ENCODE measurements around the gene RANGRF. TPM values are rescaled to one million over a fixed set of nuclear protein-coding genes. Genes with fewer than 3 reads are reported as not detected.
A peak's percentile ranks its signal among the peaks of the same experiment; 100 is the strongest.

RANGRF gene
- total RNA-seq, 4 donors from 2014 or later: 7.8 to 15.4 (median 12.6) TPM

GRCh38 chr17:8312726-8313600 lies 24.5 kb downstream of the RANGRF start:
- DNase-seq: no peak
- 50 to 56% methylated on average over 1 to 3 of the region's 16 CpGs for WGBS, 2 donors
- H3K27me3 ChIP-seq: peaks cover 0 to 76% (median 3%) of the 10 kb centered on the region in 4 donors
- TF ChIP-seq POLR2A (IDR thresholded peaks at IDR 0.05): no peak
- TF ChIP-seq, protein P1, sequence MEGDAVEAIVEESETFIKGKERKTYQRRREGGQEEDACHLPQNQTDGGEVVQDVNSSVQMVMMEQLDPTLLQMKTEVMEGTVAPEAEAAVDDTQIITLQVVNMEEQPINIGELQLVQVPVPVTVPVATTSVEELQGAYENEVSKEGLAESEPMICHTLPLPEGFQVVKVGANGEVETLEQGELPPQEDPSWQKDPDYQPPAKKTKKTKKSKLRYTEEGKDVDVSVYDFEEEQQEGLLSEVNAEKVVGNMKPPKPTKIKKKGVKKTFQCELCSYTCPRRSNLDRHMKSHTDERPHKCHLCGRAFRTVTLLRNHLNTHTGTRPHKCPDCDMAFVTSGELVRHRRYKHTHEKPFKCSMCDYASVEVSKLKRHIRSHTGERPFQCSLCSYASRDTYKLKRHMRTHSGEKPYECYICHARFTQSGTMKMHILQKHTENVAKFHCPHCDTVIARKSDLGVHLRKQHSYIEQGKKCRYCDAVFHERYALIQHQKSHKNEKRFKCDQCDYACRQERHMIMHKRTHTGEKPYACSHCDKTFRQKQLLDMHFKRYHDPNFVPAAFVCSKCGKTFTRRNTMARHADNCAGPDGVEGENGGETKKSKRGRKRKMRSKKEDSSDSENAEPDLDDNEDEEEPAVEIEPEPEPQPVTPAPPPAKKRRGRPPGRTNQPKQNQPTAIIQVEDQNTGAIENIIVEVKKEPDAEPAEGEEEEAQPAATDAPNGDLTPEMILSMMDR (IDR thresholded peaks at IDR 0.05): no peak
- H3K36me3 ChIP-seq: no peaks in the 10 kb centered on the region
- H3K9me3 ChIP-seq: no peaks in the 10 kb centered on the region
- H3K27ac ChIP-seq: no peak overlapping the region
- intact Hi-C loops (cut with DNase I): no loop called here
- no peak overlapping the region for H3K4me3 ChIP-seq
- peaks cover 8 to 23% (median 9%) of the 10 kb centered on the region in 3 donors for H3K4me1 ChIP-seq

DNA sequence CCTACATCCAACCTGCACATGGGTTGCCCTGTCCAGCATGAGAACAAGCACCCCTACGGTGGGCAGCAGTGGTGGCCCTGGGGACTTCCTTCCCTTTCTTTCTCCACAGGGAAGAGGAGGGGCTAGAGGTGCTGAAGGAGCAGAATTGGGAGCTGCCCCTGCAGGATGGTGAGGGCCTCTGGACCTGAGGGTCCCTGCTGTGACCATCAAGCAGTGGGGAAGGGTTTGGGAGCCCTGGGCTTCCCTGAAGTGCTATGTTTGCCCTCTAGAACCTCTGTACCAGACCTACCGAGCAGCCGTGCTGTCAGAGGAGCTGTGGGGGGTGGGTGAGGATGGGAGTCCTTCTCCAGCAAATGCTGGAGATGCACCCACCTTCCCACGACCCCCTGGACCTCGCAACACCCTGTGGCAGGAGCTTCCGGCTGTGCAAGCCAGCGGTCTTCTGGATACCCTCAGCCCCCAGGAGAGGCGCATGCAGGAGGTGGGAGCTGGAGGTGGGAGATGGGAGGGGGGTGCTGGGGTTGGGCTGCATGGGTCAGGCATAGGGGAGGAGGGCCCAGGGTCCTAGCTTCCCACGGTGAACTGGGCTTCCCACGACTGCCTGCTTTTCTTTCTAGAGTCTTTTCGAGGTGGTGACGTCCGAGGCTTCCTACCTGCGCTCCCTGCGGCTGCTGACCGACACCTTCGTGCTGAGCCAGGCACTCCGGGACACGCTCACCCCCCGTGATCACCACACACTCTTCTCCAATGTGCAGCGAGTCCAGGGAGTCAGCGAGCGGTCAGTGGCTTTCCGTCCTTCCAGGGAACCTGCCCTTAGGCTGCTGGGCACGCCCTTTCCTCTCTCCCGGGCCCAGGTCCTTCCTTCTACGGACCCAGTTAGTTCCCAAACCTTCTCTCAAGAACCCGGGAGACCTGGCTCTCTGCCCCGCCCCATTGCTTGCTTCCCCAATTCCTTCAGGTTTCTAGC lies 26.6 kb downstream of the RANGRF start:
- Histone ChIP-seq H3K27me3 (peaks cover 0 to 88% (median 3%) of the 10 kb centered on the region in 4 donors), H3K36me3 (no peaks in the 10 kb centered on the region), H3K4me1 (peaks cover 8 to 23% (median 9%) of the 10 kb centered on the region in 3 donors), H3K9me3 (no peaks in the 10 kb centered on the region), H3K4me3 (peak overlapping the region in 3 of 4 donors; percentile 12 to 29 (median 22)), H3K27ac (no peak overlapping the region)
- WGBS, 2 donors: 11 to 25% methylated on average over 13 of the region's 29 CpGs
- DNase-seq: no peak
- intact Hi-C loops (cut with DNase I): no loop called here
- TF ChIP-seq POLR2A (IDR thresholded peaks at IDR 0.05): no peak
- TF ChIP-seq, protein P1 (IDR thresholded peaks at IDR 0.05): no peak

- Histone ChIP-seq H3K27ac (no peak overlapping the region), H3K4me1 (peaks cover 8 to 23% (median 9%) of the 10 kb centered on the region in 3 donors), H3K9me3 (no peaks in the 10 kb centered on the region), H3K36me3 (no peaks in the 10 kb centered on the region), H3K4me3 (peak overlapping the region in 3 of 4 donors; percentile 12 to 29 (median 22)), H3K27me3 (peaks cover 0 to 82% (median 3%) of the 10 kb centered on the region in 4 donors)
- no peak for DNase-seq
- 33 to 37% methylated on average over 14 to 25 of the region's 26 CpGs for WGBS, 2 donors
- no peak for TF ChIP-seq POLR2A (IDR thresholded peaks at IDR 0.05)
- TF ChIP-seq, protein P1 (IDR thresholded peaks at IDR 0.05): no peak
- intact Hi-C loops (cut with DNase I): no loop called here
These were observed 27.3 kb downstream of the RANGRF start for GRCh38 chr17:8315764-8316217.

- no peak overlapping the region for H3K27ac ChIP-seq
- intact Hi-C loops (cut with DNase I): no loop called here
- TF ChIP-seq, protein P1 (IDR thresholded peaks at IDR 0.05): no peak
- TF ChIP-seq POLR2A (IDR thresholded peaks at IDR 0.05): no peak
- no peaks in the 10 kb centered on the region for H3K9me3 ChIP-seq
- peaks cover 8 to 16% (median 9%) of the 10 kb centered on the region in 3 donors for H3K4me1 ChIP-seq
- H3K4me3 ChIP-seq: no peak overlapping the region
- DNase-seq: no peak
- peaks cover 0 to 69% (median 3%) of the 10 kb centered on the region in 4 donors for H3K27me3 ChIP-seq
- WGBS, 2 donors: 74 to 79% methylated on average over 19 to 21 of the region's 24 CpGs
- H3K36me3 ChIP-seq: no peaks in the 10 kb centered on the region
These were observed 29.8 kb downstream of the RANGRF start for GRCh38 chr17:8318010-8318935.

All from esophagus squamous epithelium (tissue), 5 donors.